Measurements from ENCODE around the gene PPHLN1.

The PPHLN1 gene

DNA sequence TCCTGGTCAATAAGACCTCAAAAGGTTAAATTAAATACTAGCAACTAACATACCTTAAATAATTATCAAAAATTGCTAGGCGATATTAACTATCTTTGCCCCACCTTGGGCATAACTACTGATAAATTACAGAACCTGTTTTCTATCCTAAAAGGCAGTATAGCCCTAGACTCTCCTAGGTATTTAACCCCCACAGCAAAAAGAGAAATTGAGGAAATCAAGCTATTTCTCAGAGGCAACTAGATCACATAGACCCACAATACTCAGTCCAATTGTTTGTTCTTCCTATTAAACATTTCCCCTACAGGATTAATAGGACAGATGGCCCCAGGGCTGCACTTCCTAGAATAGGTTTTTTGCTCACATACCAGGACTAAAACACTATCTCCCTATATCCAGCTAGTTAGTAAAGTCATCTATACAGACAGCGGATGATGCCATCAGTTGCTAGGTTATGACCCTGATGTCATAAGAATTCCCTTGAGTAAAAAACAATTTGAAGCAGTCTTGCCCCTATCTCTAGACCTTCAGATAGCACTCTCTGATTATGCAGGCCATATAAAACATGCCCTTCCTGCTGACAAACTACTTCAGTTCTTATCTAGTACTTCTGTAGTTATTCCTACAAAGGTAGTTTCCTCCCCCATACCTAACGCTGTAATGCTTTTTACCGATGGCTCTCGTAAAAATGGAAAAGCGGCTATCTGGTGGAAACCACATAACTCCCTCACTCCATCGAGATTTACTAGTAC lies 118.4 kb downstream of the PPHLN1 start:
- no peaks in the 10 kb centered on the region for H3K9me3 ChIP-seq (ENCODE audit: severe bottlenecking)
- H3K36me3 ChIP-seq: peaks cover 39% of the 10 kb centered on the region
- no peaks in the 10 kb centered on the region for H3K27me3 ChIP-seq (ENCODE audit: insufficient read depth, low read depth, severe bottlenecking)
- DNase-seq: no peak
- TF ChIP-seq, protein P1, sequence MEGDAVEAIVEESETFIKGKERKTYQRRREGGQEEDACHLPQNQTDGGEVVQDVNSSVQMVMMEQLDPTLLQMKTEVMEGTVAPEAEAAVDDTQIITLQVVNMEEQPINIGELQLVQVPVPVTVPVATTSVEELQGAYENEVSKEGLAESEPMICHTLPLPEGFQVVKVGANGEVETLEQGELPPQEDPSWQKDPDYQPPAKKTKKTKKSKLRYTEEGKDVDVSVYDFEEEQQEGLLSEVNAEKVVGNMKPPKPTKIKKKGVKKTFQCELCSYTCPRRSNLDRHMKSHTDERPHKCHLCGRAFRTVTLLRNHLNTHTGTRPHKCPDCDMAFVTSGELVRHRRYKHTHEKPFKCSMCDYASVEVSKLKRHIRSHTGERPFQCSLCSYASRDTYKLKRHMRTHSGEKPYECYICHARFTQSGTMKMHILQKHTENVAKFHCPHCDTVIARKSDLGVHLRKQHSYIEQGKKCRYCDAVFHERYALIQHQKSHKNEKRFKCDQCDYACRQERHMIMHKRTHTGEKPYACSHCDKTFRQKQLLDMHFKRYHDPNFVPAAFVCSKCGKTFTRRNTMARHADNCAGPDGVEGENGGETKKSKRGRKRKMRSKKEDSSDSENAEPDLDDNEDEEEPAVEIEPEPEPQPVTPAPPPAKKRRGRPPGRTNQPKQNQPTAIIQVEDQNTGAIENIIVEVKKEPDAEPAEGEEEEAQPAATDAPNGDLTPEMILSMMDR (IDR thresholded peaks at IDR 0.05; ENCODE audit: low read depth, low read length): no peak
- H3K27ac ChIP-seq: no peak overlapping the region
- no peak overlapping the region for H3K4me3 ChIP-seq (ENCODE audit: low read depth, low read length)

DNA sequence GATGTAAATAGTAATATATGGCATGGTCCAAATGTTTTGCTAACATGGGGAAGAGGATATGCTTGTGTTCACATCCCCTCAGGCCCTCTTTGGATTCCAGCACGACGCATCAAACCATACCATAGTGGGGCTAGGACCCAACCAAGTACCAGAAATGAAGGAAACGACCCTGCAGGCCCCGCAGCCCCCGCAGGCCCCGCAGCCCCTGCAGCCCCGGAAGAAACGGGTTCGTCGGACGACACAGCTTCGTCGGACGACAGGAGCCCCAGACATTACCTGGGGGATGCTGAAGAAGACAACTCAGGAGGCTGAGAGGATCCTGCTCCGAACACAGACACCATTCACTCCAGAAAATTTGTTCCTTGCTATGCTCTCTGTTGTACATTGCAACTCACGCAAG lies 119.9 kb downstream of the PPHLN1 start:
- H3K27ac ChIP-seq: no peak overlapping the region
- H3K36me3 ChIP-seq: peaks cover 39% of the 10 kb centered on the region
- TF ChIP-seq, protein P1 (IDR thresholded peaks at IDR 0.05; ENCODE audit: low read depth, low read length): no peak
- no peaks in the 10 kb centered on the region for H3K9me3 ChIP-seq (ENCODE audit: severe bottlenecking)
- H3K4me3 ChIP-seq (ENCODE audit: low read depth, low read length): no peak overlapping the region
- H3K27me3 ChIP-seq (ENCODE audit: insufficient read depth, low read depth, severe bottlenecking): no peaks in the 10 kb centered on the region
- DNase-seq: no peak

DNA sequence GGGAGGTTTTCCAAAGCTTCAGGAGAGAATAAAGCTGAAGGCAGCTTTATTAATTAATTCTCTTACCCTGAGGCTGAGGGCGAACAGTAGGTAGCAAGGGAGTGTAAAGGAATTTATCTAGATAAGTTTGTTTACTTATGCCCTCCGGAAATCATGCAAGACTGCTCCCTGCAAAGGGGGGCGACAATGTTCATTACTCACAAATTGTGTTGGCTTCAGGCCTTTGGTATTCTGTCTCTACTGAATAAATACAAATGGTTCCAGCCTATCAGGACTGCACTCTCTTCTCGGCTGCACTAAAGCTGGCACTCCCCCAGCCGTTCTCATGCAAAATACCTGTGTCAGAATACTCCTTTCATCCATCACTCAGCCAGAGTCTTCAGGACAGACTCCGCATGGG lies 120.8 kb downstream of the PPHLN1 start:
- TF ChIP-seq, protein P1 (IDR thresholded peaks at IDR 0.05; ENCODE audit: low read depth, low read length): no peak
- no peak overlapping the region for H3K4me3 ChIP-seq (ENCODE audit: low read depth, low read length)
- no peak overlapping the region for H3K27ac ChIP-seq
- H3K27me3 ChIP-seq (ENCODE audit: insufficient read depth, low read depth, severe bottlenecking): no peaks in the 10 kb centered on the region
- no peaks in the 10 kb centered on the region for H3K9me3 ChIP-seq (ENCODE audit: severe bottlenecking)
- H3K36me3 ChIP-seq: peaks cover 32% of the 10 kb centered on the region
- no peak for DNase-seq

DNA sequence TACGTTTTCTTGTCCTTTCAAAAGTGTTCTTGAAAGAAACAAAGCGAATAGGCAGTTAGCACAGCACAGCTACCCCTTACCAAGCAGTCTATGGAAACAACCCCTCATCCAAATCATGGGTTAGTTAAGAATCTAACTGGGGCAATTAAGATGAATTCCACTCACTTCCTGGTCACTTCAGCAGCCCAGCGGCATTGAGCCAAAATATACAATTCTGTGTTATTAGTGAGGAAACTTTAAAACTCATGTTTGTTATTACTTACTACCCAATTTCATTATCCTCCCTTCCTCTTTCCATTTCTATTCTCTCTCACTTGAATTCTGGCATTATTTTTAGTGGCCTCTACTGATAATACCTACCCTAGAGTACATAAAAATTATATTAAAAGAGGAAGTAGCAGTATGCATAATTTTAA lies 121.4 kb downstream of the PPHLN1 start:
- TF ChIP-seq, protein P1 (IDR thresholded peaks at IDR 0.05; ENCODE audit: low read depth, low read length): no peak
- Histone ChIP-seq H3K9me3 (ENCODE audit: severe bottlenecking) (no peaks in the 10 kb centered on the region), H3K4me3 (ENCODE audit: low read depth, low read length) (no peak overlapping the region), H3K27me3 (ENCODE audit: insufficient read depth, low read depth, severe bottlenecking) (no peaks in the 10 kb centered on the region), H3K27ac (no peak overlapping the region), H3K36me3 (peaks cover 26% of the 10 kb centered on the region)
- no peak for DNase-seq

DNA sequence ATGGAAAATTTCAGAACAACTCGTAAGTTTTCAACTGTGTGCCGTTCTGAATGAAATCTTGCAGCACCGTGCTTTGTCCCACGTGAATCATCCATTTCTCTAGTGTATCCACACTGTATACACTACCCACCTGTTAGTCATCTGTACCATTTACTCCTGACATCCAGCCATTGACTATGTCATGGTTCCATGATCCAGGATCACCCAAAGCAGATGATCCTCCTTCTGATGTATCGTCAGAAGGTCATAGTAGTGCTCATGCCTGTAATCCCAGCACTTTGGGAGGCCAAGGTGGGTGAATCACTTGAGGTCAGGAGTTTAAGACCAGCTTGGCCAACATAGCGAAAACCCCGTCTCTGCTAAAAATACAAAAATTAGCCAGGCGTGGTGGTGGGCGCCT lies 122.9 kb downstream of the PPHLN1 start:
- H3K27me3 ChIP-seq (ENCODE audit: insufficient read depth, low read depth, severe bottlenecking): no peaks in the 10 kb centered on the region
- H3K36me3 ChIP-seq: peaks cover 11% of the 10 kb centered on the region
- no peaks in the 10 kb centered on the region for H3K9me3 ChIP-seq (ENCODE audit: severe bottlenecking)
- no peak overlapping the region for H3K4me3 ChIP-seq (ENCODE audit: low read depth, low read length)
- TF ChIP-seq, protein P1 (IDR thresholded peaks at IDR 0.05; ENCODE audit: low read depth, low read length): no peak
- H3K27ac ChIP-seq: no peak overlapping the region
- DNase-seq: no peak

DNA sequence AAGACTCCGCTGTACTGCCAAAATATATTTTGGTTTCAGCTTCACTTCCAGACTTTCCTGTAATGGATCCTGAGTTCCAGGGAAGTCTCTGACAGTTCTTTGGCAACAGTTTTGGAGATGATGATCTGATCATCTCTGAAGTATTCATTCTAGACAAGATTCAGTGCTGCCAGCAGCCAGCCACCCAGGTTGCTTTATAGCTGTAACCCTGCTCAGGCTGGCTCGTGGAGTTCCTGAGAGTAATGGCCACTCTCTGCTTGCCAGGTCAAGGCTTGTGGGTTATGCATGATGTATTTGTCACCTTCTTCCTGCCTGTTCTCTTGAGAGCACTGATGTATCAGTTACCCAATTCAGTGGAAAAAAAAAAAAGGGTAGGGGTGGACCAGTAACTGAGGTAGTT lies 124.3 kb downstream of the PPHLN1 start:
- TF ChIP-seq, protein P1 (IDR thresholded peaks at IDR 0.05; ENCODE audit: low read depth, low read length): no peak
- no peak for DNase-seq
- H3K36me3 ChIP-seq: peaks cover 6% of the 10 kb centered on the region; the same call in 1 of the 2 replicates
- no peaks in the 10 kb centered on the region for H3K9me3 ChIP-seq (ENCODE audit: severe bottlenecking)
- no peaks in the 10 kb centered on the region for H3K27me3 ChIP-seq (ENCODE audit: insufficient read depth, low read depth, severe bottlenecking)
- H3K4me3 ChIP-seq (ENCODE audit: low read depth, low read length): no peak overlapping the region
- no peak overlapping the region for H3K27ac ChIP-seq
